PC-3 (cell line): ENCODE measurements around the gene ABCG5. TPM values are rescaled to one million over a fixed set of nuclear protein-coding genes. Genes with fewer than 3 reads are reported as not detected.

Source experiments
- ATAC-seq: fragments of 200-7000 bp; cut with Tn5 transposase; 2 replicates; pipeline ENCODE4 v1.9.1; 2020; ENCODE audit warnings: mild to moderate bottlenecking, moderate library complexity
- BruUV-seq: library from RNA; stranded (reverse); fragments of 400-500 nt; replicated peaks from 2 replicates; lab custom pipeline; 2021; lab: Mats Ljungman, UMichigan
- CTCF ChIA-PET: fragments of 300-600 bp; sonication (Branson Sonifier 250); formaldehyde crosslinking; loops from one replicate; lab custom pipeline; 2022; ENCODE audit warnings: antibody characterized with exemption; lab: Charles Lee
- POLR2A ChIA-PET: fragments of 300-600 bp; sonication (Branson Sonifier 250); formaldehyde crosslinking; loops from one replicate; lab custom pipeline; 2022; ENCODE audit warnings: antibody characterized with exemption; ENCODE audit not compliant: unreplicated experiment; lab: Charles Lee
- DNase-seq: peaks from one replicate; pipeline ENCODE4 v3.0.0-alpha.2; 2015
- H2AFZ ChIP-seq: fragments of 300-600 bp; sonication (generic); 2 replicates; pipeline ENCODE4 v1.6.0; 2016; ENCODE audit warnings: antibody characterized with exemption, low read length
- H3F3A ChIP-seq: fragments of 300-600 bp; sonication (generic); one replicate; pipeline ENCODE4 v1.6.0; 2017; ENCODE audit warnings: antibody characterized with exemption, low read length, control low read depth, mild to moderate bottlenecking; ENCODE audit not compliant: unreplicated experiment
- H3K27ac ChIP-seq: fragments of 300-600 bp; sonication (generic); 2 replicates; pipeline ENCODE4 v1.5.1; 2016; ENCODE audit warnings: mild to moderate bottlenecking, low read length
- H3K27me3 ChIP-seq: fragments of 300-600 bp; sonication (generic); 2 replicates; pipeline ENCODE4 v1.6.1; 2016; ENCODE audit warnings: low read length, mixed read lengths
- H3K36me3 ChIP-seq: fragments of 300-600 bp; sonication (generic); 2 replicates; pipeline ENCODE4 v1.6.1; 2016; ENCODE audit warnings: low read depth, mixed run types, low read length, mixed read lengths
- H3K4me1 ChIP-seq: fragments of 300-600 bp; sonication (generic); 2 replicates; pipeline ENCODE4 v1.5.1; 2016; ENCODE audit warnings: low read length; ENCODE audit not compliant: insufficient read depth
- H3K4me2 ChIP-seq: fragments of 300-600 bp; sonication (generic); 2 replicates; pipeline ENCODE4 v1.6.0; 2016; ENCODE audit warnings: low read length
- H3K4me3 ChIP-seq: fragments of 300-600 bp; sonication (generic); 2 replicates; pipeline ENCODE4 v1.5.1; 2016; ENCODE audit warnings: mild to moderate bottlenecking, low read length, mixed read lengths
- H3K79me2 ChIP-seq: fragments of 300-600 bp; sonication (generic); 2 replicates; pipeline ENCODE4 v1.6.1; 2017; ENCODE audit warnings: low read length, mixed read lengths
- H3K9ac ChIP-seq: fragments of 300-600 bp; sonication (generic); 2 replicates; pipeline ENCODE4 v1.6.0; 2016; ENCODE audit warnings: mild to moderate bottlenecking, low read length
- H3K9me2 ChIP-seq: fragments of 300-600 bp; sonication (generic); replicated peaks from 2 replicates; pipeline ENCODE4 v1.6.1; 2016; ENCODE audit warnings: mixed run types, low read length, mixed read lengths
- H3K9me3 ChIP-seq: fragments of 300-600 bp; sonication (generic); 2 replicates; pipeline ENCODE4 v1.6.1; 2016; ENCODE audit warnings: low read length, mixed read lengths
- H4K20me1 ChIP-seq: fragments of 300-600 bp; sonication (generic); 2 replicates; pipeline ENCODE4 v1.6.1; 2016; ENCODE audit warnings: low read length, mixed read lengths
- CTCF ChIP-seq: fragments of 300-600 bp; sonication (generic); conservative IDR thresholded peaks from 2 replicates; pipeline ENCODE4 v1.5.1; 2017; ENCODE audit warnings: antibody characterized with exemption, low read depth, mild to moderate bottlenecking, low read length
- EZH2 ChIP-seq: fragments of 300-600 bp; sonication (generic); IDR thresholded peaks from one replicate; pipeline ENCODE4 v1.6.1; 2017; ENCODE audit warnings: antibody characterized with exemption, mild to moderate bottlenecking, low read length; ENCODE audit not compliant: unreplicated experiment
- EZH2phosphoT487 ChIP-seq: fragments of 300-600 bp; sonication (generic); IDR thresholded peaks from 2 replicates; pipeline ENCODE4 v1.6.1; 2018; ENCODE audit warnings: mild to moderate bottlenecking, antibody characterized with exemption, low read length, borderline replicate concordance
- intact Hi-C: fragments of 100-400 bp; cut with micrococcal nuclease; formaldehyde crosslinking; loops from 2 replicates; pipeline ENCODE4 v1.9.0; 2023
- total RNA-seq: library from RNA; depleted of rRNA; stranded (reverse); fragments of >200 nt; gene quantifications from 2 replicates; pipeline ENCODE4 v1.2.3, GENCODE V29; 2014

ABCG5 gene
- total RNA-seq, 1 experiment from 2014 or later = not detected

GRCh38 chr2:43800894-43801293 lies 37.7 kb downstream of the ABCG5 start:
- CTCF ChIA-PET = no interaction called here
- Histone ChIP-seq H3K4me2 (no peak overlapping the region), H3K9me2 (no peaks in the 10 kb centered on the region), H3K9me3 (no peaks in the 10 kb centered on the region), H3K9ac (no peak overlapping the region), H3K79me2 (no peaks in the 10 kb centered on the region), H4K20me1 (no peaks in the 10 kb centered on the region), H3K27me3 (no peaks in the 10 kb centered on the region), H3K36me3 (no peaks in the 10 kb centered on the region), H2AFZ (no peak overlapping the region), H3K27ac (no peak overlapping the region), H3F3A (no peaks in the 10 kb centered on the region), H3K4me3 (no peak overlapping the region), H3K4me1 (no peaks in the 10 kb centered on the region)
- TF ChIP-seq EZH2phosphoT487 (no peak), CTCF (no peak), EZH2 (no peak)
- no peak for ATAC-seq
- BruUV-seq = no TSS peak
- POLR2A ChIA-PET = no interaction called here
- intact Hi-C loops = no loop called here
- DNase-seq = no peak

- intact Hi-C loops = no loop called here
- no peak overlapping the region for H3K27ac ChIP-seq
- BruUV-seq = no TSS peak
- no peaks in the 10 kb centered on the region for H4K20me1 ChIP-seq
- H3K9me2 ChIP-seq = no peaks in the 10 kb centered on the region
- H3K4me2 ChIP-seq = no peak overlapping the region
- ATAC-seq (no peak), DNase-seq (peak; percentile 29)
- TF ChIP-seq CTCF (peak; percentile 55), EZH2phosphoT487 (no peak), EZH2 (no peak)
- no peaks in the 10 kb centered on the region for H3K4me1 ChIP-seq
- no peaks in the 10 kb centered on the region for H3F3A ChIP-seq
- H3K9ac ChIP-seq = no peak overlapping the region
- CTCF ChIA-PET = no interaction called here
- no peaks in the 10 kb centered on the region for H3K79me2 ChIP-seq
- POLR2A ChIA-PET = interaction anchor here (0.6 kb wide), 1 partner anchor 206 kb away, joined by 6 read pairs; no protein-coding TSS in a partner anchor
- H3K4me3 ChIP-seq = no peak overlapping the region
- no peaks in the 10 kb centered on the region for H3K36me3 ChIP-seq
- H3K9me3 ChIP-seq = no peaks in the 10 kb centered on the region
- no peaks in the 10 kb centered on the region for H3K27me3 ChIP-seq
- no peak overlapping the region for H2AFZ ChIP-seq
These were observed 40.3 kb downstream of the ABCG5 start for GRCh38 chr2:43798300-43798699.

- H4K20me1 ChIP-seq = no peaks in the 10 kb centered on the region
- H3K27me3 ChIP-seq = no peaks in the 10 kb centered on the region
- DNase-seq (no peak), ATAC-seq (no peak)
- no peak overlapping the region for H3K27ac ChIP-seq
- no peaks in the 10 kb centered on the region for H3K4me1 ChIP-seq
- H3K4me2 ChIP-seq = no peak overlapping the region
- intact Hi-C loops = no loop called here
- ChIA-PET CTCF (no interaction called here), POLR2A (interaction anchor here (0.6 kb wide), 1 partner anchor 360 kb away, joined by 6 read pairs; no protein-coding TSS in a partner anchor)
- BruUV-seq = no TSS peak
- H3K4me3 ChIP-seq = no peak overlapping the region
- H3K9ac ChIP-seq = no peak overlapping the region
- no peaks in the 10 kb centered on the region for H3K36me3 ChIP-seq
- H3K9me3 ChIP-seq = no peaks in the 10 kb centered on the region
- TF ChIP-seq EZH2phosphoT487 (no peak), EZH2 (no peak), CTCF (no peak)
- H3F3A ChIP-seq = no peaks in the 10 kb centered on the region
- no peaks in the 10 kb centered on the region for H3K79me2 ChIP-seq
- H2AFZ ChIP-seq = no peak overlapping the region
- no peaks in the 10 kb centered on the region for H3K9me2 ChIP-seq
These were observed 42.4 kb downstream of the ABCG5 start for GRCh38 chr2:43796206-43796605.
